ENCODE data around the gene SDHAF3.

Gene SDHAF3

DNA sequence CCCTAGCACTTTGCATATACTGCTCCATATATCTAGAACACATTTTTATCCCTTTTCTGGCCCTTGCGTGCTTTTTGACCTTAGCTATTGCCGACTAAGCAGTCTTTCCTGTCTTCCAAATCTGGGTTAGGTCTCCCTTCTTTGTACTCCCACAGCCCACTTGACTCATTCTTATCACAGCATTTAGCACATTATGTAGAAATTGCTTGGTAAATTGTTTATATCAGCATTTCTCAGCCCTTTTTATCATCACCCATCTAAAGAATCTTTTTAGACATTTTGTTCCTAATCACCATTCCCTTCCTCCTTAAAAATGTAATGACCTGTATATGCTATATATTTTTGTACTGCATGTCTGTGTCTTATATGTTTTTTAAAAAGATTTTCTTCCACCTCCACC lies 101.7 kb downstream of the SDHAF3 start:
- DNase-seq (ENCODE audit: low read depth) = no peak

DNA sequence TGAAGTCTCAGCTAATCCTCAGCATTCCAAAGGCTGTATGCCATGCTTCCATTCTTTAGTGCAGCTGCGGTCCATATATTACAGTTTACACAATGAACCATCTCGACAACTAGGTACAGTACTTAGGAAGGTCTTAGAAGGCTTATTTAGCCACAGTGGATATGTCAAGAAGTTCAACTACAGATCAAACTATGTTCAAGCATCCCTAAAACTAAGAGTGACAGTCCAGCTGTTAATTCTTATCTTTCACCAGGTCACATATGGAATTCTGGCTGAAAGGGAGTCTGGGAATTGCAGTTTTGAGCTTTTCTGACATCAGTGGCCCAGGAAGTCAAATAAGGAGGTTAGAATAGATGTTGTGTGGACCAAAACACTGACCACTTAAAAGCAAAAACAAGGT lies 106.8 kb downstream of the SDHAF3 start:
- DNase-seq (ENCODE audit: low read depth) = no peak

DNA sequence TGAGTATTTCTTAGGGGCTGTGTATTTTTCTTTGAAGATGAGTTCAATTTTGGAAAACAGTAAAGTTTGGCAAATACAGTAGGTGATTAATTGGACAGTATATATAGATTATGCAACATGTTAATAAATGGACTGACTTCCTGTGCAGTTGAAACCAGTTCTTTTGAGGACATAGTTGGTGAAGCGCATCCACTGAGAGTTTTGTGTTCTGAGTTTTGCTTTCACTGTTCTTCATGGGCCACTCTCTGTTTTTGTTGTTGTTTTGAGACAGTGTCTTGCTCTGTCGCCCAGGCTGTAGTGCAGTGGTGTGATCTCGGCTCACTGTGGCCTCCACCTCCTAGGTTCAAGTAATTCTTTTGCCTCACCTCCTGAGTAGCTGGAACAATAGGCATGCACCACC lies 109.0 kb downstream of the SDHAF3 start:
- no peak for DNase-seq (ENCODE audit: low read depth)

All from HS-27A (cell line).